Spleen (tissue), 11 donors: ENCODE results near the gene PCED1B. TPM values are rescaled to one million over a fixed set of nuclear protein-coding genes. Genes with fewer than 3 reads are reported as not detected.

Experiments used
- DNase-seq: peaks from one replicate; pipeline ENCODE4 v3.0.0-alpha.2; 2020
- H3K27ac ChIP-seq, 8 donors: fragments of 200-600 bp; sonication (generic) in 7 of 8; 1 replicate in 4 of 8; 2 replicates in 4 of 8; pipeline versions ENCODE4 v1.5.0 to v1.8.0; 2016 to 2021; ENCODE audit warnings: inconsistent platforms in 4 of 8, mild to moderate bottlenecking in 4 of 8, moderate library complexity in 1 of 8
- H3K27me3 ChIP-seq, 7 donors: fragments of 200-600 bp; sonication (generic) in 6 of 7; replicated peaks in 1 of 7; 1 replicate in 4 of 7; 2 replicates in 3 of 7; pipeline versions ENCODE4 v1.5.0 to v1.8.0; 2016 to 2021; ENCODE audit warnings: inconsistent platforms in 3 of 7, mild to moderate bottlenecking in 1 of 7
- H3K36me3 ChIP-seq, 6 donors: fragments of 200-600 bp; sonication (generic) in 5 of 6; 1 replicate in 4 of 6; 2 replicates in 2 of 6; pipeline versions ENCODE4 v1.5.0 to v1.8.0; 2016 to 2021; ENCODE audit warnings: inconsistent platforms in 2 of 6
- H3K4me1 ChIP-seq, 6 donors: fragments of 200-600 bp; sonication (generic) in 5 of 6; 1 replicate in 3 of 6; 2 replicates in 3 of 6; pipeline versions ENCODE4 v1.5.0 to v1.8.0; 2016 to 2021; ENCODE audit warnings: inconsistent platforms in 3 of 6
- H3K4me3 ChIP-seq, 8 donors: fragments of 200-600 bp; sonication (generic) in 7 of 8; 1 replicate in 4 of 8; 2 replicates in 4 of 8; pipeline versions ENCODE4 v1.5.0 to v1.8.0; 2016 to 2021; ENCODE audit warnings: inconsistent platforms in 4 of 8, mild to moderate bottlenecking in 4 of 8, moderate library complexity in 2 of 8
- H3K9me3 ChIP-seq, 8 donors: fragments of 200-600 bp; sonication (generic) in 7 of 8; 1 replicate in 4 of 8; 2 replicates in 4 of 8; pipeline versions ENCODE4 v1.5.0 to v1.8.0; 2016 to 2021; ENCODE audit warnings: inconsistent platforms in 4 of 8
- POLR2A ChIP-seq, 3 donors: fragments of 450-650 bp; IDR thresholded peaks; one replicate each; pipeline ENCODE4 v1.5.1; 2017; ENCODE audit warnings: antibody characterized with exemption in 3 of 3, mild to moderate bottlenecking in 1 of 3
- POLR2AphosphoS5 ChIP-seq, 3 donors: sonication (generic); formaldehyde crosslinking; IDR thresholded peaks; one replicate each; pipeline ENCODE4 v1.5.1; 2017; ENCODE audit warnings: antibody characterized with exemption in 3 of 3
- WGBS, 5 donors: extraction: QIAGEN DNeasy Blood & Tissue Kit in 3 of 5; methylation state at CpG; one replicate each; pipeline versions ENCODE4 v1.1.5 to v1.1.7; 2013 to 2018; 5-methylcytosine and 5-hydroxymethylcytosine counted together
- intact Hi-C: fragments of 100-400 bp; cut with DNase I; formaldehyde crosslinking; loops from one replicate; pipeline ENCODE4 v1.15.0; 2023; ENCODE audit warnings: low total_unique reads
- polyA plus RNA-seq, 3 donors: library from polyadenylated mRNA; stranded (reverse); fragments of 200-250 nt; gene quantifications; one replicate each; pipeline ENCODE4 v1.2.1, GENCODE V29; 2013
- total RNA-seq, 7 donors: library from RNA; depleted of rRNA in 3 of 7; stranded (reverse); fragments of >200 nt in 3 of 7; fragmentation: NEBNext Ultra II Directional in 4 of 7; extraction: Animal tissue kit (Norgen Biotek cat#: 25700) in 4 of 7; gene quantifications; one replicate each; pipeline versions ENCODE4 v1.1.0 to v1.2.1, GENCODE V29; 2016 to 2021
- TF ChIP-seq, protein P1 (sequence below), 11 experiments: fragments of 200-600 bp in 7 of 11; fragments of 450-650 bp in 4 of 11; sonication (generic) in 4 of 11; IDR thresholded peaks in 8 of 11; conservative IDR thresholded peaks in 3 of 11; 1 replicate in 7 of 11; 2 replicates in 4 of 11; pipeline versions ENCODE4 v1.4.0 to v1.8.0; 2016 to 2021; ENCODE audit warnings: antibody characterized with exemption in 11 of 11, inconsistent platforms in 4 of 11, mild to moderate bottlenecking in 1 of 11
- donor health status: healthy with polysubstance abuse.
- donor health status: DM: no; HTN: no; CAD: no; lungs with moderate emphysema.
- donor health status: DM: no; HTN: no; CAD: no.
- donor health status: Bipolar disorder and iron deficiency.
- donor health status: healthy.
- donor health status: DM: no; HTN: no; CAD: no.
- donor health status: DM: yes; HTN: yes; CAD: no.

The PCED1B gene
- total and polyA plus RNA-seq, 10 donors, result 15.3 to 34.5 (median 24.4) TPM

- DNase-seq, result no peak
- Histone ChIP-seq H3K4me1 (peaks cover 22 to 68% (median 60%) of the 10 kb centered on the region in 6 donors), H3K27me3 (no peaks in the 10 kb centered on the region), H3K4me3 (no peak overlapping the region), H3K36me3 (peaks cover 0 to 5% (median 0%) of the 10 kb centered on the region in 6 donors), H3K27ac (peak overlapping the region in 4 of 8 donors; percentile 45 to 74 (median 60)), H3K9me3 (no peaks in the 10 kb centered on the region)
- WGBS, 5 donors, result 80 to 98% (median 84%) methylated on average over 3 of the region's 3 CpGs
- intact Hi-C loops, result no loop called here
- TF ChIP-seq, protein P1, sequence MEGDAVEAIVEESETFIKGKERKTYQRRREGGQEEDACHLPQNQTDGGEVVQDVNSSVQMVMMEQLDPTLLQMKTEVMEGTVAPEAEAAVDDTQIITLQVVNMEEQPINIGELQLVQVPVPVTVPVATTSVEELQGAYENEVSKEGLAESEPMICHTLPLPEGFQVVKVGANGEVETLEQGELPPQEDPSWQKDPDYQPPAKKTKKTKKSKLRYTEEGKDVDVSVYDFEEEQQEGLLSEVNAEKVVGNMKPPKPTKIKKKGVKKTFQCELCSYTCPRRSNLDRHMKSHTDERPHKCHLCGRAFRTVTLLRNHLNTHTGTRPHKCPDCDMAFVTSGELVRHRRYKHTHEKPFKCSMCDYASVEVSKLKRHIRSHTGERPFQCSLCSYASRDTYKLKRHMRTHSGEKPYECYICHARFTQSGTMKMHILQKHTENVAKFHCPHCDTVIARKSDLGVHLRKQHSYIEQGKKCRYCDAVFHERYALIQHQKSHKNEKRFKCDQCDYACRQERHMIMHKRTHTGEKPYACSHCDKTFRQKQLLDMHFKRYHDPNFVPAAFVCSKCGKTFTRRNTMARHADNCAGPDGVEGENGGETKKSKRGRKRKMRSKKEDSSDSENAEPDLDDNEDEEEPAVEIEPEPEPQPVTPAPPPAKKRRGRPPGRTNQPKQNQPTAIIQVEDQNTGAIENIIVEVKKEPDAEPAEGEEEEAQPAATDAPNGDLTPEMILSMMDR (IDR thresholded peaks at IDR 0.05 in 8 of 11, conservative IDR thresholded peaks at IDR 0.05 in 3 of 11), result no peak
These were observed 110.3 kb downstream of the PCED1B start for GRCh38 chr12:47189728-47190127.

GRCh38 chr12:47190271-47190750 lies 110.9 kb downstream of the PCED1B start:
- Histone ChIP-seq H3K27me3 (no peaks in the 10 kb centered on the region), H3K4me1 (peaks cover 22 to 74% (median 64%) of the 10 kb centered on the region in 6 donors), H3K4me3 (no peak overlapping the region), H3K9me3 (no peaks in the 10 kb centered on the region), H3K27ac (peak overlapping the region in 4 of 8 donors; percentile 45 to 74 (median 60)), H3K36me3 (peaks cover 0 to 3% (median 0%) of the 10 kb centered on the region in 6 donors)
- intact Hi-C loops, result no loop called here
- 62 to 88% (median 69%) methylated on average over 3 of the region's 3 CpGs for WGBS, 5 donors
- TF ChIP-seq POLR2A (IDR thresholded peaks at IDR 0.05) (no peak), POLR2AphosphoS5 (IDR thresholded peaks at IDR 0.05) (no peak)
- TF ChIP-seq, protein P1 (IDR thresholded peaks at IDR 0.05 in 8 of 11, conservative IDR thresholded peaks at IDR 0.05 in 3 of 11), result no peak
- no peak for DNase-seq

- Histone ChIP-seq H3K36me3 (peaks cover 0 to 3% (median 0%) of the 10 kb centered on the region in 6 donors), H3K4me3 (no peak overlapping the region), H3K27ac (peak overlapping the region in 5 of 8 donors; percentile 45 to 74 (median 63)), H3K4me1 (peaks cover 22 to 79% (median 66%) of the 10 kb centered on the region in 6 donors), H3K27me3 (no peaks in the 10 kb centered on the region), H3K9me3 (no peaks in the 10 kb centered on the region)
- intact Hi-C loops, result no loop called here
- WGBS, 5 donors, result 32 to 71% (median 45%) methylated on average over 3 of the region's 3 CpGs
- no peak for DNase-seq
- TF ChIP-seq, protein P1 (IDR thresholded peaks at IDR 0.05 in 8 of 11, conservative IDR thresholded peaks at IDR 0.05 in 3 of 11), result no peak
- TF ChIP-seq POLR2A (IDR thresholded peaks at IDR 0.05), result no peak
- no peak for TF ChIP-seq POLR2AphosphoS5 (IDR thresholded peaks at IDR 0.05)
These were observed 111.5 kb downstream of the PCED1B start for GRCh38 chr12:47190905-47191304.

- no peak for DNase-seq
- Histone ChIP-seq H3K36me3 (peaks cover 0 to 3% (median 0%) of the 10 kb centered on the region in 6 donors), H3K4me3 (peak overlapping the region in 4 of 8 donors; percentile 3 to 33 (median 11)), H3K27ac (peak overlapping the region; percentile 21 to 74 (median 60)), H3K9me3 (no peaks in the 10 kb centered on the region), H3K4me1 (peaks cover 22 to 81% (median 66%) of the 10 kb centered on the region in 6 donors), H3K27me3 (no peaks in the 10 kb centered on the region)
- WGBS, 5 donors, result 52 to 69% (median 65%) methylated on average over 4 of the region's 4 CpGs
- TF ChIP-seq, protein P1 (IDR thresholded peaks at IDR 0.05 in 8 of 11, conservative IDR thresholded peaks at IDR 0.05 in 3 of 11), result no peak
- TF ChIP-seq POLR2AphosphoS5 (IDR thresholded peaks at IDR 0.05) (no peak), POLR2A (IDR thresholded peaks at IDR 0.05) (no peak)
- intact Hi-C loops, result no loop called here
These were observed 112.6 kb downstream of the PCED1B start for GRCh38 chr12:47192051-47192450.
